ENCODE measurements around the gene AFAP1. TPM values are rescaled to one million over a fixed set of nuclear protein-coding genes. Genes with fewer than 3 reads are reported as not detected.

Gene AFAP1
- total RNA-seq, 1 donor from 2014 or later, result 55.6 TPM

DNA sequence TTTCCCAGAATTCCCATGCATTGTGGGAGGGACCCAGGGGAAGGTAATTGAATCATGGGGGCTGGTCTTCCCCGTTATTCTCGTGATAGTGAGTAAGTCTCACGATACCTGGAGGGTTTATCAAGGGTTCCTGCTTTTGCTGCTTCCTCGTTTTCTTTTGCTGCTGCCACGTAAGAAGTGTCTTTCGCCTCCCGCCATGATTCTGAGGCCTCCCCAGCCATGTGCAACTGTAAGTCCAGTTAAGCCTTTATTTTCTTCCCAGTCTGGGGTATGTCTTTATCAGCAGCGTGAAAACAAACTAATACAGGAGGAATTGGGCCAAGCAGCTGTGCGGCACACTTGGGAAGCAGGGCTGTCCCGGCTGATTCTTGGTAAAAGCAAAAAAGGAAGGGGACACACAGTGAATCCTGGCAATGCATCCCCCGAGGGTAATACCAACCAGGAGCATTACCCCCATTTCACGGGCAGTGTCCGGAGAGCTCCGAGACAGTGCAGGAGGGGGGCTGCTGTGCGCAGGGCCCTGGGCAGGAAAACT is 185.7 kb downstream of the AFAP1 start:
- no peaks in the 10 kb centered on the region for H3K27me3 ChIP-seq (ENCODE audit: control insufficient read depth, insufficient read depth, low read length)
- H3K36me3 ChIP-seq (ENCODE audit: control insufficient read depth, insufficient read depth, low read length), result no peaks in the 10 kb centered on the region
- TF ChIP-seq, protein P1, sequence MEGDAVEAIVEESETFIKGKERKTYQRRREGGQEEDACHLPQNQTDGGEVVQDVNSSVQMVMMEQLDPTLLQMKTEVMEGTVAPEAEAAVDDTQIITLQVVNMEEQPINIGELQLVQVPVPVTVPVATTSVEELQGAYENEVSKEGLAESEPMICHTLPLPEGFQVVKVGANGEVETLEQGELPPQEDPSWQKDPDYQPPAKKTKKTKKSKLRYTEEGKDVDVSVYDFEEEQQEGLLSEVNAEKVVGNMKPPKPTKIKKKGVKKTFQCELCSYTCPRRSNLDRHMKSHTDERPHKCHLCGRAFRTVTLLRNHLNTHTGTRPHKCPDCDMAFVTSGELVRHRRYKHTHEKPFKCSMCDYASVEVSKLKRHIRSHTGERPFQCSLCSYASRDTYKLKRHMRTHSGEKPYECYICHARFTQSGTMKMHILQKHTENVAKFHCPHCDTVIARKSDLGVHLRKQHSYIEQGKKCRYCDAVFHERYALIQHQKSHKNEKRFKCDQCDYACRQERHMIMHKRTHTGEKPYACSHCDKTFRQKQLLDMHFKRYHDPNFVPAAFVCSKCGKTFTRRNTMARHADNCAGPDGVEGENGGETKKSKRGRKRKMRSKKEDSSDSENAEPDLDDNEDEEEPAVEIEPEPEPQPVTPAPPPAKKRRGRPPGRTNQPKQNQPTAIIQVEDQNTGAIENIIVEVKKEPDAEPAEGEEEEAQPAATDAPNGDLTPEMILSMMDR (IDR thresholded peaks at IDR 0.05; ENCODE audit: insufficient read depth, low read length, poor library complexity, severe bottlenecking), result no peak
- H3K4me3 ChIP-seq (ENCODE audit: low read depth, low read length), result no peak overlapping the region
- no peak for DNase-seq (ENCODE audit: low read depth)

- no peak for DNase-seq (ENCODE audit: low read depth)
- Histone ChIP-seq H3K36me3 (ENCODE audit: control insufficient read depth, insufficient read depth, low read length) (no peaks in the 10 kb centered on the region), H3K4me3 (ENCODE audit: low read depth, low read length) (no peak overlapping the region)
Measured at GRCh38 chr4:7753271-7753670, 186.4 kb downstream of the AFAP1 start.

GRCh38 chr4:7752649-7753048 is 187.0 kb downstream of the AFAP1 start:
- H3K4me3 ChIP-seq (ENCODE audit: low read depth, low read length), result no peak overlapping the region
- no peaks in the 10 kb centered on the region for H3K27me3 ChIP-seq (ENCODE audit: control insufficient read depth, insufficient read depth, low read length)
- TF ChIP-seq, protein P1 (IDR thresholded peaks at IDR 0.05; ENCODE audit: insufficient read depth, low read length, poor library complexity, severe bottlenecking), result no peak
- no peak for DNase-seq (ENCODE audit: low read depth)
- H3K36me3 ChIP-seq (ENCODE audit: control insufficient read depth, insufficient read depth, low read length), result no peaks in the 10 kb centered on the region

More at GRCh38 chr4:7753271-7753670, 186.4 kb downstream of the AFAP1 start:
- TF ChIP-seq, protein P1 (IDR thresholded peaks at IDR 0.05; ENCODE audit: insufficient read depth, low read length, poor library complexity, severe bottlenecking), result no peak
- H3K27me3 ChIP-seq (ENCODE audit: control insufficient read depth, insufficient read depth, low read length), result no peaks in the 10 kb centered on the region

DNA sequence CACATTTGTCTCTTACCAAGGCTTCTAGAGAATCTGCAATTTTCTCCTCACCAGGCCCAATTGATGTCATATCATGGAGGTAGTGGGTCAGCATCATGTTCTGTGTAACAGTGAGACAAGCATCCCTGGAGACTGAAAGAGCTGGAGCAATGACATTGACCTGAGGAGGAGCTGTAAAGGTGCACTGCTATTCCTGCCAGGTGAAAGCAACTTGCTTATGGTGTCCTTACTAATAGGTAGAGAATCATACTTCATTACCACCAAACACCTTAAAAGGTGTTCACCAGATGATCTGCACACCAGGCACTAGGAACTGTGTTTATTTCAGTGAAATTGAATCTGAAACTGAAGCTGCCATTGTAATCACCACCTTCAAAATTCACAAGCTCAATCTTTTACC is 188.7 kb downstream of the AFAP1 start:
- H3K27me3 ChIP-seq (ENCODE audit: control insufficient read depth, insufficient read depth, low read length), result no peaks in the 10 kb centered on the region
- H3K36me3 ChIP-seq (ENCODE audit: control insufficient read depth, insufficient read depth, low read length), result no peaks in the 10 kb centered on the region
- no peak for DNase-seq (ENCODE audit: low read depth)
- TF ChIP-seq, protein P1 (IDR thresholded peaks at IDR 0.05; ENCODE audit: insufficient read depth, low read length, poor library complexity, severe bottlenecking), result no peak
- H3K4me3 ChIP-seq (ENCODE audit: low read depth, low read length), result no peak overlapping the region

GRCh38 chr4:7750523-7750922 is 189.1 kb downstream of the AFAP1 start:
- no peak overlapping the region for H3K4me3 ChIP-seq (ENCODE audit: low read depth, low read length)

More at GRCh38 chr4:7750523-7750922, 189.1 kb downstream of the AFAP1 start:
- TF ChIP-seq, protein P1 (IDR thresholded peaks at IDR 0.05; ENCODE audit: insufficient read depth, low read length, poor library complexity, severe bottlenecking), result no peak
- H3K27me3 ChIP-seq (ENCODE audit: control insufficient read depth, insufficient read depth, low read length), result no peaks in the 10 kb centered on the region
- DNase-seq (ENCODE audit: low read depth), result no peak
- no peaks in the 10 kb centered on the region for H3K36me3 ChIP-seq (ENCODE audit: control insufficient read depth, insufficient read depth, low read length)

Data from kidney epithelial cell (primary cell).